Fibroblast of villous mesenchyme (primary cell): ENCODE results near the gene SUPT3H. TPM values are rescaled to one million over a fixed set of nuclear protein-coding genes. Genes with fewer than 3 reads are reported as not detected.

Source experiments
- DNase-seq: peaks from one replicate; pipeline ENCODE4 v3.0.0-alpha.2; 2010; ENCODE audit warnings: low read depth
- H3K4me3 ChIP-seq: 2 replicates; pipeline ENCODE4 v1.5.1; 2011; ENCODE audit warnings: low read depth, mild to moderate bottlenecking, low read length
- CTCF ChIP-seq: IDR thresholded peaks from 2 replicates; pipeline ENCODE4 v1.5.1; 2012; ENCODE audit warnings: low read depth, mild to moderate bottlenecking, low read length; ENCODE audit not compliant: insufficient read depth
- total RNA-seq: library from RNA; depleted of rRNA; stranded (reverse); fragments of >200 nt; gene quantifications from 2 replicates; pipeline ENCODE4 v1.2.3, GENCODE V29; 2012

Gene SUPT3H
- total RNA-seq, 1 donor: 7.8 TPM

GRCh38 chr6:45078432-45078831 is 299.3 kb downstream of the SUPT3H start:
- H3K4me3 ChIP-seq: no peak overlapping the region
- no peak for TF ChIP-seq CTCF
- DNase-seq: no peak

- DNase-seq: peak; percentile 46
- no peak for TF ChIP-seq CTCF
- no peak overlapping the region for H3K4me3 ChIP-seq
Measured at GRCh38 chr6:45076217-45076930, 301.4 kb downstream of the SUPT3H start.

- TF ChIP-seq CTCF: no peak
- no peak overlapping the region for H3K4me3 ChIP-seq
- peak; percentile 92 for DNase-seq
Measured at GRCh38 chr6:45075246-45075645, 302.5 kb downstream of the SUPT3H start.

GRCh38 chr6:45074439-45074838 is 303.3 kb downstream of the SUPT3H start:
- TF ChIP-seq CTCF: no peak
- no peak overlapping the region for H3K4me3 ChIP-seq
- DNase-seq: peak; percentile 8

GRCh38 chr6:45073771-45074170 is 304.0 kb downstream of the SUPT3H start:
- TF ChIP-seq CTCF: no peak
- H3K4me3 ChIP-seq: no peak overlapping the region
- DNase-seq: peak; percentile 21

GRCh38 chr6:45072673-45073072 is 305.1 kb downstream of the SUPT3H start:
- H3K4me3 ChIP-seq: no peak overlapping the region
- DNase-seq: no peak
- TF ChIP-seq CTCF: no peak

- H3K4me3 ChIP-seq: no peak overlapping the region
- TF ChIP-seq CTCF: no peak
- peak; percentile 16 for DNase-seq
Measured at GRCh38 chr6:45072016-45072415, 305.7 kb downstream of the SUPT3H start.
